MM.1S (cell line): ENCODE results near the gene CCDC102A.

ENCODE experiments used
- EZH2 ChIP-seq: fragments of 300-600 bp; sonication (generic); optimal IDR thresholded peaks from 2 replicates; pipeline ENCODE3; 2017; ENCODE audit warnings: low read depth, mild to moderate bottlenecking, antibody characterized with exemption, low read length, mixed read lengths
- TF ChIP-seq, protein P1 (sequence below): fragments of 300-600 bp; sonication (generic); IDR thresholded peaks from 2 replicates; pipeline ENCODE4 v1.5.1; 2016; ENCODE audit warnings: antibody characterized with exemption, low read length, mixed read lengths

DNA sequence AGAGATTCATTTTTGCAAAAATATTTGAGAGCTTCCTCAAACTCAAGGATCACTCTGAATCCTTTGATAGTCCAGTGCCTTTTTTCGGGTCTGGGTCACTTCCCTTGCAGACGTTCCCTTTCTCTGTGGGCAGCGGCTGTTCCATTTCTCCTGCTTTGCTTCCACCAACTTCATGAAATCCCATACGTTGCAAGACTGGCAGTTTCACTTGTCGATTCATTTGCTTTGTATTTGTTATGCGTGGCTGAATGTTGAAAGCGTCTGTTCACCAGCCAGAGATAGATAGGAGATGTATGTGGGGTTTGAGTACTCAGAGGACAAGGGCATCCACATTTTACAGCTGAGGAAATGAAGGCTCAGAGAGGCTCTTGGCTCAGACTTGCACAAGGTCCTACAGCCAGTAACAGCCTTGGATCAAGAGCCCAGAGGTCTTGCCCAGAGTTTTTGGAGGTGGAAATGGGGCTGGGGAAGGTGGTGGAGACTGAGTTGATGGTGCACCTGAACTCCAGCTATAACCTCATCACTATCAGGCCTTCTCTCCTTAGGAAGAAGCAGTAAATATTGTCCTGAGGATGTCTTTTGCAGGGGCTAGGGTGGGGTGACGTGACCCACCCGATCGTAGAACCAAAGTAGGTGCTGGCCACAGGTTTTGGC, 1.3 kb upstream of the CCDC102A start:
- TF ChIP-seq, protein P1, sequence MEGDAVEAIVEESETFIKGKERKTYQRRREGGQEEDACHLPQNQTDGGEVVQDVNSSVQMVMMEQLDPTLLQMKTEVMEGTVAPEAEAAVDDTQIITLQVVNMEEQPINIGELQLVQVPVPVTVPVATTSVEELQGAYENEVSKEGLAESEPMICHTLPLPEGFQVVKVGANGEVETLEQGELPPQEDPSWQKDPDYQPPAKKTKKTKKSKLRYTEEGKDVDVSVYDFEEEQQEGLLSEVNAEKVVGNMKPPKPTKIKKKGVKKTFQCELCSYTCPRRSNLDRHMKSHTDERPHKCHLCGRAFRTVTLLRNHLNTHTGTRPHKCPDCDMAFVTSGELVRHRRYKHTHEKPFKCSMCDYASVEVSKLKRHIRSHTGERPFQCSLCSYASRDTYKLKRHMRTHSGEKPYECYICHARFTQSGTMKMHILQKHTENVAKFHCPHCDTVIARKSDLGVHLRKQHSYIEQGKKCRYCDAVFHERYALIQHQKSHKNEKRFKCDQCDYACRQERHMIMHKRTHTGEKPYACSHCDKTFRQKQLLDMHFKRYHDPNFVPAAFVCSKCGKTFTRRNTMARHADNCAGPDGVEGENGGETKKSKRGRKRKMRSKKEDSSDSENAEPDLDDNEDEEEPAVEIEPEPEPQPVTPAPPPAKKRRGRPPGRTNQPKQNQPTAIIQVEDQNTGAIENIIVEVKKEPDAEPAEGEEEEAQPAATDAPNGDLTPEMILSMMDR, result no peak
- no peak for TF ChIP-seq EZH2
